ENCODE results near the gene ABCB1.

Gene ABCB1

DNA sequence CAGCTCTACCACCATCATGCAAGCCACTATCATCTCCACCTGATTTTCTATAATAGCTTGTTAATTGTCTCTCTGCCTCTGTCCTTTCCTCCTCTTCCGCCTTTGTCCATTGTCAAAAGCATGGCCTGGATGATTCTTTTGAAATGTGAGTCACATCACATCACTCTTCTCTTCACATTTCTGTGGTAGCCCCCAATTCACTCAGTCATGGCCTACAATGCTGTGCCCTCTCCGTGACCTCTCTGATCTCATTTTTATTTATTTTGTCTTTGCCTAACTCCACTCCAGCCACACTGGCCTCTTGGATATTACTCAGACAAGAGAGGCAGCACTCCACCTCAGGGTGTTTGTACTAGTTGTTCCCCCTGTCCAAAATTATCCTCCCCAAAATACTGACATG, 120.3 kb downstream of the ABCB1 start:
- Histone ChIP-seq H3K79me2 (ENCODE audit: insufficient read depth, low read length) (no peaks in the 10 kb centered on the region), H3K4me1 (ENCODE audit: insufficient read depth, low read length, severe bottlenecking) (peaks cover 10% of the 10 kb centered on the region), H3K27ac (ENCODE audit: low read depth, low read length, poor library complexity, severe bottlenecking) (no peak overlapping the region), H2AFZ (ENCODE audit: low read length) (no peak overlapping the region), H3K9ac (ENCODE audit: low read length) (no peak overlapping the region), H3K4me2 (ENCODE audit: low read length) (no peak overlapping the region), H3K27me3 (ENCODE audit: insufficient read depth, low read length) (no peaks in the 10 kb centered on the region), H3K36me3 (ENCODE audit: insufficient read depth, low read length) (no peaks in the 10 kb centered on the region), H3K9me3 (ENCODE audit: low read length) (no peaks in the 10 kb centered on the region), H3F3A (ENCODE audit: insufficient read depth, low read length) (no peaks in the 10 kb centered on the region; the same call in 1 of the 2 replicates), H3K4me3 (ENCODE audit: low read depth, low read length, poor library complexity, severe bottlenecking) (no peak overlapping the region), H3K9me2 (ENCODE audit: low read depth, low read length) (no peaks in the 10 kb centered on the region), H4K20me1 (ENCODE audit: insufficient read depth, low read length) (no peaks in the 10 kb centered on the region)
- TF ChIP-seq, protein P1, sequence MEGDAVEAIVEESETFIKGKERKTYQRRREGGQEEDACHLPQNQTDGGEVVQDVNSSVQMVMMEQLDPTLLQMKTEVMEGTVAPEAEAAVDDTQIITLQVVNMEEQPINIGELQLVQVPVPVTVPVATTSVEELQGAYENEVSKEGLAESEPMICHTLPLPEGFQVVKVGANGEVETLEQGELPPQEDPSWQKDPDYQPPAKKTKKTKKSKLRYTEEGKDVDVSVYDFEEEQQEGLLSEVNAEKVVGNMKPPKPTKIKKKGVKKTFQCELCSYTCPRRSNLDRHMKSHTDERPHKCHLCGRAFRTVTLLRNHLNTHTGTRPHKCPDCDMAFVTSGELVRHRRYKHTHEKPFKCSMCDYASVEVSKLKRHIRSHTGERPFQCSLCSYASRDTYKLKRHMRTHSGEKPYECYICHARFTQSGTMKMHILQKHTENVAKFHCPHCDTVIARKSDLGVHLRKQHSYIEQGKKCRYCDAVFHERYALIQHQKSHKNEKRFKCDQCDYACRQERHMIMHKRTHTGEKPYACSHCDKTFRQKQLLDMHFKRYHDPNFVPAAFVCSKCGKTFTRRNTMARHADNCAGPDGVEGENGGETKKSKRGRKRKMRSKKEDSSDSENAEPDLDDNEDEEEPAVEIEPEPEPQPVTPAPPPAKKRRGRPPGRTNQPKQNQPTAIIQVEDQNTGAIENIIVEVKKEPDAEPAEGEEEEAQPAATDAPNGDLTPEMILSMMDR (IDR thresholded peaks at IDR 0.05; ENCODE audit: low read length): no peak
- no peak for TF ChIP-seq EZH2 (IDR thresholded peaks at IDR 0.05; ENCODE audit: borderline replicate concordance, low read length)

DNA sequence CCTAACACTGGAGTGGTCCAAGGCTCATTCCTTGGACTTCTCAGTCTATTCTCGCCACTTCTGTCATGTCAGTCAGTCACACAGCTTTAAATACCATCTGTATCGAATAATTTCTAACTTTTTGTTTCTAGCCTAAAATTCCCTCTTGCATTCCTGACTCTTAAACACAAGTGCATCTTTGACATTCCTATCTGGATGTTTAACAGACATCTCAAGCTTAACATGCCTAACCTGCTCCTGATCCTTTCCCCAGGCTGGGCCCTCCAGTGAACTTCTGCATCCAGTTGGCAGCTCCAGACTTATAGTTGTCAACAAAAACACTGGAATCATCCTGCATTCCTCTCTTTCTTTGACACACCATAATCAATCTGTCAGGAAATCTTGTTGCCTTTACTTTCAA, 120.7 kb downstream of the ABCB1 start:
- Histone ChIP-seq H3K27me3 (ENCODE audit: insufficient read depth, low read length) (no peaks in the 10 kb centered on the region), H3K9me3 (ENCODE audit: low read length) (no peaks in the 10 kb centered on the region), H3K36me3 (ENCODE audit: insufficient read depth, low read length) (no peaks in the 10 kb centered on the region), H3K4me3 (ENCODE audit: low read depth, low read length, poor library complexity, severe bottlenecking) (no peak overlapping the region), H2AFZ (ENCODE audit: low read length) (no peak overlapping the region), H3K79me2 (ENCODE audit: insufficient read depth, low read length) (no peaks in the 10 kb centered on the region), H3K4me1 (ENCODE audit: insufficient read depth, low read length, severe bottlenecking) (peaks cover 15% of the 10 kb centered on the region), H3F3A (ENCODE audit: insufficient read depth, low read length) (no peaks in the 10 kb centered on the region; the same call in 1 of the 2 replicates), H4K20me1 (ENCODE audit: insufficient read depth, low read length) (no peaks in the 10 kb centered on the region), H3K27ac (ENCODE audit: low read depth, low read length, poor library complexity, severe bottlenecking) (no peak overlapping the region), H3K9me2 (ENCODE audit: low read depth, low read length) (no peaks in the 10 kb centered on the region), H3K4me2 (ENCODE audit: low read length) (no peak overlapping the region), H3K9ac (ENCODE audit: low read length) (no peak overlapping the region)
- TF ChIP-seq, protein P1 (IDR thresholded peaks at IDR 0.05; ENCODE audit: low read length): no peak
- TF ChIP-seq EZH2 (IDR thresholded peaks at IDR 0.05; ENCODE audit: borderline replicate concordance, low read length): no peak

DNA sequence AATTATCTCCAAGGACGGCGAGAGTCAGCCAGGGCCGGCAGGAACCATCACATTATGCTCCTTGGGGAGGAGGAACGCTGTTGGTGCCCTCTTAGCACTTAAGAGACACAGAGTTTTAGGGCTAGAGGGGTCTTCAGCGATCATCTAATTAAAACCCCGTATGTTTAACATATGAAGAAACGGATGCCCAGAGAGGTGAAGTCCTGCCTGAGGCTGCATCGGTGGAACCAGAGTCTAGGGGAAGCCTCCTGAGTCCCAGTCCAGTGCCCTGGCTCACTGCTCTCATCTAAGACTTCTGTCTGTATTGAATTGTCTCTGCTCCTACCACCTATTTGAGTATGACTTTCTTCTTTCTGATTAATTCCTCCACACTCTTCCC, 124.5 kb downstream of the ABCB1 start:
- peak overlapping the region; percentile 76 for H3K4me3 ChIP-seq (ENCODE audit: low read depth, low read length, poor library complexity, severe bottlenecking)
- H2AFZ ChIP-seq (ENCODE audit: low read length): peak overlapping the region; percentile 95
- H3K9me3 ChIP-seq (ENCODE audit: low read length): no peaks in the 10 kb centered on the region
- H3K79me2 ChIP-seq (ENCODE audit: insufficient read depth, low read length): no peaks in the 10 kb centered on the region
- peak overlapping the region; percentile 77 for H3K4me2 ChIP-seq (ENCODE audit: low read length)
- peak overlapping the region; percentile 63 for H3K27ac ChIP-seq (ENCODE audit: low read depth, low read length, poor library complexity, severe bottlenecking)
- H3K9ac ChIP-seq (ENCODE audit: low read length): peak overlapping the region; percentile 85
- no peaks in the 10 kb centered on the region for H4K20me1 ChIP-seq (ENCODE audit: insufficient read depth, low read length)
- H3K36me3 ChIP-seq (ENCODE audit: insufficient read depth, low read length): no peaks in the 10 kb centered on the region
- no peaks in the 10 kb centered on the region; the same call in 1 of the 2 replicates for H3F3A ChIP-seq (ENCODE audit: insufficient read depth, low read length)
- H3K27me3 ChIP-seq (ENCODE audit: insufficient read depth, low read length): no peaks in the 10 kb centered on the region
- TF ChIP-seq, protein P1 (IDR thresholded peaks at IDR 0.05; ENCODE audit: low read length): no peak
- TF ChIP-seq EZH2 (IDR thresholded peaks at IDR 0.05; ENCODE audit: borderline replicate concordance, low read length): no peak
- peaks cover 41% of the 10 kb centered on the region for H3K4me1 ChIP-seq (ENCODE audit: insufficient read depth, low read length, severe bottlenecking)
- no peaks in the 10 kb centered on the region for H3K9me2 ChIP-seq (ENCODE audit: low read depth, low read length)
